Cortex of kidney (tissue), 1 donor: Measurements from ENCODE around the gene RBMS3.
"Not testable (repeated sequence)": the region's sequence is repeated elsewhere in the genome, so short reads cannot be mapped to it uniquely, and the experiment has no call there.

ENCODE experiments used
- DNase-seq: peaks from one replicate; lab custom pipeline; 2025; lab: John Stamatoyannopoulos, UW

Gene RBMS3

GRCh38 chr3:29339016-29339833, 58.4 kb downstream of the RBMS3 start:
- no peak for DNase-seq

- DNase-seq = no peak
Measured at GRCh38 chr3:29344154-29344553, 63.3 kb downstream of the RBMS3 start.

- no peak for DNase-seq
Measured at GRCh38 chr3:29344935-29345334, 64.1 kb downstream of the RBMS3 start.

GRCh38 chr3:29345516-29346300, 64.8 kb downstream of the RBMS3 start:
- no peak for DNase-seq

DNA sequence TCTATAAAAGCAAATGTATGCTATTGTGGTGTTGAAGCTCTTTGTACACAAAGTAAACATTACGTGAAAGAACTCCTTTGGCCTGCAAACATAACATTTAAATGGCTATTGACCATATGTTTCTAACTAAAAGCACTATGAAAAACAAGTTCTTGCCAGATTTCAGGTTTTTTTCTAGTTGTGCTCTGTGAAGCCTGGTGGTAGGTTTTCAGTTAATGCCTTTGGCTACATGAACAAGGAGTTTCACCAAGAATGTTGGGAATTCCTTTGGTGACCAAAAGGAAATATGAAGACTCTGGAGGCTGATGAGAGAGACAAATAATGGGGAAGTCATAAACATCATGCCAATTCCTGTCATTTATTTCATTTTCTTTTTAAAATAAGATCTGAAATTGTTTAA, 66.0 kb downstream of the RBMS3 start:
- no peak for DNase-seq

- no peak for DNase-seq
Measured at GRCh38 chr3:29347412-29347811, 66.5 kb downstream of the RBMS3 start.

GRCh38 chr3:29348316-29348715, 67.4 kb downstream of the RBMS3 start:
- DNase-seq = no peak

GRCh38 chr3:29349049-29349448, 68.2 kb downstream of the RBMS3 start:
- DNase-seq = no peak

GRCh38 chr3:29353807-29354206, 72.9 kb downstream of the RBMS3 start:
- DNase-seq = no peak

- DNase-seq = no peak
Measured at GRCh38 chr3:29354894-29355293, 74.0 kb downstream of the RBMS3 start.

GRCh38 chr3:29356062-29356461, 75.2 kb downstream of the RBMS3 start:
- no peak for DNase-seq

GRCh38 chr3:29360289-29360688, 79.4 kb downstream of the RBMS3 start:
- DNase-seq = not testable (repeated sequence)

- DNase-seq = no peak
Measured at GRCh38 chr3:29363110-29363509, 82.2 kb downstream of the RBMS3 start.

GRCh38 chr3:29370021-29370420, 89.2 kb downstream of the RBMS3 start:
- no peak for DNase-seq

DNA sequence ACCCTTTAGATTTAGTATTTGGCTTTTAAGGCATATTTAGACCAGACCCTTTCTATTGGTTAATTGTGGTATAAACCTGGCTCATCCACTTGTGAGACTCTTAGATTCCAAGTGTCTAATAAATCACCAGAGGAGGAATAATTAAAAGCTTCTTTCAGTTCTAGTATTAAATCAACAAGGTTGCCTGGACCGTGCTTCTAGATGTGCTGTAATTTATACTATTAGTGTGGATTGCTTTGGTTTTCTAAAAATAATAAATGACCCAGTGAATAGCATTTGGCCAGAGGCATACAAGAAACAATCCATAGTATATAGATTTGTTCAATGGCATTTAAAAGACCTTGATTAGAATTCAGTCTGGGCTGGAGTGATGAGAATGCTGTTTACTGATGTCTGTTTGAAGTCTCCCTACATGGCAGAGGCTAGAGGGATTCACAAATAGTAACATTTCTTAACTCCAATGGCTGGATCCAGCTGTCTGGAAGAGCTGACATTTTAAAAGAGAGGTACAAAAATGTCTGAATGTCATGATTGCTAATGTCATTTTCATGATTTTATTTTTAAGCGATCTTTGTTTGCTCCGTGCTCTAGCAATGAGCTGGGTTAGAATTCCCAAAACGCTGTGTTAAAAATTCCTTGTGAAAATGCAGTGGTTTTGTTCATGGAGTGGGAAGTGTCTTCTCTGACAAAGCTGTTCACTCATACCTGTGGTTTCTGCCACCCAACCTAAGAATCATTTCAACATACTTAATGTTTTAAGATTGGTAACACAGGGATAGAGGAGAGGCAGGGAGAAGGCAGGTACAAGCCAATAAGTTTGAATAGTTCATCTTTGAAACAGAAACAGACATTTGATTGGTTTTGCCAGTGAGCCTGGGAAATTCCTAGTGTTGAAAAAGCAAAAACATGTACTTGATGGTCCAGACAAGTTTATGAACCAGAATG, 89.9 kb downstream of the RBMS3 start:
- DNase-seq = no peak

DNA sequence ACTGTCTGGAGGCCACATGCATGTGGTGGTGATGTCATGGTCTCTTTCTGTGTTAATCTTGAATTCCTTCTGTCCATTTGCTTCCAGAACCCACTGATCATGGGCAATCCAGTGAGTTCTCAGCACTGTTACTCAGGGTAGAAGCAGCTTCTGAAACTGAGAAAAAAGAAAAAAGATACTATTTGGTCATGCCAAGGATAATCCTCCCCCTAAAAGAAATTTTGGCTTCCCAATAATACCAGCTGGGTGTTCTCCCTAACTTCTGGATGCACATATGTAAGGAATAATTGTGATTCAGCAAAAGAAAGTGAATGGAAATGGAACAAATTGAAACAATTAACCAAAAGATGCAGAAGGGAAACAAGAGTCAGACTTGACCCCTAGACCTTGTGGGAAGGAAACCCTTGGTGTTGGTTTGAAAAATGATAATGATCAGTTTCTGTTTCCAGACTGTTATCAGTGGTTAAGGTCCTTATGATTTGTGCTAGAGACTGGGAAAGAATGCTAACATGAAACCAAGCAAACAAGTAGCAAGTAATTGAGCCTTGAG, 92.3 kb downstream of the RBMS3 start:
- no peak for DNase-seq

GRCh38 chr3:29374226-29374625, 93.4 kb downstream of the RBMS3 start:
- no peak for DNase-seq

- DNase-seq = no peak
Measured at GRCh38 chr3:29379097-29379496, 98.2 kb downstream of the RBMS3 start.

GRCh38 chr3:29381595-29381994, 100.7 kb downstream of the RBMS3 start:
- DNase-seq = no peak

DNA sequence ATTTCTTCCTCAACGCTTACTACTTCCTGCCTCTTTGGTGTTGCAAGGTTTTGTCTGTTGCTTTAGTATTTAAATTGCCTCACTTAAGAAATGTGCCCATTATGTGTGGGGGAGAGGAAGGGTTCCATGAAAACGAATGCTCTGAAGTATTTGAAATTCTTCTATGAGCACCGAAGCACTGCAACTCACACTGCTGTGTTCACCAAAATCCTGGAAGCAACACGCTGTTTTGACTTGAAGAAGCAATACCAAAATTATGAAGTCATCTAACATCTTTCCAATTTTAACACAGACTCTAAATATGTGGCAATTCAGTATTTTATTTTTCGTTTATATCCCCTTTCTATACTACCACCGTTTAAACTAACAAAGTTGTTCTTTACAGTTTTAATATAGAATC, 101.5 kb downstream of the RBMS3 start:
- DNase-seq = no peak

DNA sequence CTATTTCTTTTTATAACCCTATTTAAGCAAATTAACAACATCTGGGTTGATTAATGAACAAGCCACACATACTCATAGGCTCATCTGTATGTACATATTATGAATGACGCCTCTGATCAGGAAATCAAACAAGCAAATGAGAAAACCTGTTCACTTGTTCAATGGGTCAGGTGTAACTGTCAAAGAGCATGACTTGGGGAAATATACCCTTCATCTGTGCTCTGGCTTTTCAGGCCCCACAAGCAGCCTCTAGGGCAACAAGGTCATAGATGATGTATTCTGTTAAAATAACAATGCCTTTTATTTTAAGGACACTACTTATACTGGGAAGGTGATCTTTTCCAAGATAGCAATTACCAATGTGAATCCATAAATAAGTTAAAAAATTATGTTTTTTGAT, 102.0 kb downstream of the RBMS3 start:
- no peak for DNase-seq

- no peak for DNase-seq
Measured at GRCh38 chr3:29384640-29385039, 103.8 kb downstream of the RBMS3 start.
